GM19455 (cell line): Measurements from ENCODE around the gene PRPF40B.

Experiments
- ATAC-seq: cut with Tn5 transposase; IDR thresholded peaks from one replicate; pipeline ENCODE4 v1.9.1; 2021; ENCODE audit not compliant: unreplicated experiment

The PRPF40B gene

GRCh38 chr12:49635036-49635435, 11.7 kb downstream of the PRPF40B start:
- no peak for ATAC-seq

DNA sequence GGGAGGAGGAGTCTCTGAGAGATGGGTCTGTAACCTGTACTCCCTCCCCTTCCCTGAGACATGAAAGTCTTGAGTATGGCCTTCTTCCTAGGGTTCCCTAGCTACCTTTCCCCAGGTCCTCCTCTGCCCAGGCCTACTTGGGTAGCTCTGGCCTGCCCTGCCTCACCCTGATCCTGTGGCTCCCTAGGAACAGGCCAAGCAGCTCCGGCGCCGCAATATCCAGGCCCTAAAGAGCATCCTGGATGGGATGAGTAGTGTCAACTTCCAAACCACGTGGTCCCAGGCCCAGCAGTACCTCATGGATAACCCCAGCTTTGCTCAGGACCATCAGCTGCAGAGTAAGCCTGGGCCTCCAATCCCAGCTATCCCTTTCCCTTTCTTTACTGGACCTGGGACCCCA, 12.3 kb downstream of the PRPF40B start:
- no peak for ATAC-seq

- ATAC-seq: no peak
These were observed 13.2 kb downstream of the PRPF40B start for GRCh38 chr12:49636574-49636973.

DNA sequence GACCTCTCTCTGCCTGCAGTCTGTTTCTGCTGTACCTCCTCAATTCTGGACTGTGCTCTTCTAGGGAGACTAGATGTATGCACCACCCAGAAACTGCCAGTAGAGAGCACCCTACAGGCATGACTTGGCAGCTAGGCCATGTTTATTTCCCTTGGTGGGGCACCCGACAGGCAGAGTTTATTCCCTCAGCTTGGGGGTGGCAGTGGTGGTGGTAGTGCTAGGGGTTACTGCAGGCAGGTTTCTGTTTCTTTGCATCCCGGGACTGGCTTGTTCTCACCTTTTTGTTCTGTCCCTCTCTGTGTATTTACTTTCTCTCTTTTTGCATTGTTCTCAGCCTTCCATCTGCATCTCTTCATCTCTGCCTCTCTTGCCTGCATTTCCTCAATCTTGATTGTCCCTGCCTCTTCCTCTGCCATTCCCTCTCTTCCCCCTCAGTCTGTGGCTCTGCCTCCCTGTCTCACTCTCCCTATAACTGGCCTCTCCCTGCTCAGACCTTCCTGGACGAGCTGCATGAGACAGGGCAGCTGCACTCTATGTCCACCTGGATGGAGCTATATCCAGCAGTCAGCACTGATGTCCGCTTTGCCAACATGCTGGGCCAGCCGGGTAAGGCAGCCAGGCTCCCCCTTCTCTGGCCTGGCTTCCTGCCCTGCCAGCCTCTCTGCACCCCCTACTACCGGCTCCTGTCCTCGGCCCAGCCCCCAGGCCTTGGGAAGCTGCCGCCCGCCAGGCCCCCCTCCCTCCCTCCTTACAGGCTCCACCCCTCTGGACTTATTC, 13.8 kb downstream of the PRPF40B start:
- ATAC-seq: no peak

DNA sequence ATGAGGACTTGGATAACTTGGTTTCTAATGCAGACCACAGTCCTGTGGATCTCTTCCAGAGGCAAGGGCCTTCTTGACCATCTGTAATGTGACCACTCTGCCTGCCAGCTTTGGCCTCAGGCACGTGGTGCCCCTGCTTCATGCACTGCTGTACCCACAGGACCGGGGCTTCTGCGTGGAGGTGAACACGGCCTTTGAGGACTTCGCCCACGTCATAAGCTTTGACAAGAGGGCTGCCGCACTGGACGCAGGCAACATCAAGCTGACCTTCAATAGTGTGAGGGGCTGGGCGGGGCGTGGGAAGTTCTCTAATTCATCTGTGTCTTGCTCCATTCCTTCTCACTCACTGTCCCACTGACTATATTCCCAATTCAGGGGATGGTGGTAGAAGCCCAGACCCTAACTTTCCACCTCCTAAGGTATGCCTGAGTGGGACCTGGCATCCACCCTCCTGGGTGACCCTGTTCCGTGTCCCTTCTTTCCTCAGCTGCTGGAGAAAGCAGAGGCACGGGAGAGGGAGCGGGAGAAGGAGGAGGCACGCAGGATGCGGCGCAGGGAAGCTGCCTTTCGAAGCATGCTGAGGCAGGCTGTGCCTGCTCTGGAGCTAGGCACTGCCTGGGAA, 18.5 kb downstream of the PRPF40B start:
- ATAC-seq: no peak

DNA sequence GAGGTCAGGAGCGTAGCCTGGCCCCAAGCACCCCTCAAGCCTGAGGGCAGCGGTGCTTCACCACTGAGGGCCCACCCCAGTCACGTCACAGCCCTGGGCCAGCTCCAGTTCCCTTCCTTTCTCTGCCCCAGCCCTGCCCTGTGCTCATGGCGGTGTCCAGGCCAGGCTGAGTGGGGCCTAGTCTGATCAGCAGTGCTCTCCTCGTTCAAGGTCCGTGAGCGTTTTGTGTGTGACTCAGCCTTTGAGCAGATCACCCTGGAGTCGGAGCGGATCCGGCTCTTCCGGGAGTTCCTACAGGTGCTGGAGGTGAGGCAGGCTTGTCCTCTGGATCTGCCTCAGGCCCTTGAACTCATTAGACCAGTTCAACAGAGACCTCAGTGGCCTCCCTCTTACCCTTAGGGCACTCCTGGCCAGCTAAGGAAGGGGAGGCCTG, 19.0 kb downstream of the PRPF40B start:
- ATAC-seq: no peak

DNA sequence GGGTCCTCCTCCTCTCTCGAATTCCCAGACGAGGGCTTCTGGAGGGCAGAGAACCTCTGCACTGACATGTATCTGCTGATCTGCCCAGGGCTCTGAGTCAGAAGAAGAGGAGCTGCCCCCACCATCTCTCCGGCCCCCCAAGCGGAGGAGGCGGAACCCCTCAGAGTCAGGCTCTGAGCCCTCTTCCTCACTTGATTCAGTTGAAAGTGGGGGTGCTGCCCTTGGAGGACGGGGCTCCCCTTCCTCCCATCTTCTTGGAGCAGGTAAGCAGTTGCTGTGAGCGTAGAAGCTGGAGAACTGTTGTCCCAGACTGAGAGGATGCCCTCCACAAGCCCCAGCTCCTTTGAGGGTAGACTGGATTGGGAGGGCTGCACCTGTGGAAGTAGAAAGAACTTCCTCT, 19.8 kb downstream of the PRPF40B start:
- ATAC-seq: no peak

DNA sequence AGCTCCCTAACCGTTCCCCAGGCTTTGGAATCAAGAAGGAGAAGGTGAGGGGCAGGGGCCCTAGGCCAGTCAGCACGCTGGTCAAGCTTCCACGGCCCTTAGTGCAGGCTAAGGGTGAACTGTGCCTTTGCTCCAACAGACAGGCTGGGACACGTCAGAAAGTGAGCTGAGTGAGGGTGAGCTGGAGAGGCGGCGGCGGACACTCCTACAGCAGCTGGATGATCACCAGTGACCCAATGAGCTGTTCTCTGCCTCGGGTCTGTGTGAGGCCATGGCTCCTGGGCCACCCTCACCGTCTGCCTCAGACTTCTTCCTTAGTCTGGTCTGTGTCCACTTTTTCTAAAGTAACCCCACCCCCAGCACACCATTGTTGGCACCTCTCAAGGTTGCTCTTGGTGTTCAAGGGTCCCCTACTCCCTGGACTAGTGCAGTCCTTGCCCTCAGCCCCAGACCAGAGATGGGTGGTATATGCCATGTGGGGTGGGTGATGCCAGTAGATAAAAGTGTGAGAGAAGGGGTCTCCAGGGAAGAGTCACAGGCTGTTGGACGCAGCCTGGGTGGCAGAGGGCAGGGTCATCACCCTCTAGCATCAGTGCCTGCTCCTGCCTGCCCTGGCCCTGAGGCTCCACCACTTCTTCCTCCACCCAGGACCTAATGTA, 20.7 kb downstream of the PRPF40B start:
- ATAC-seq: no peak

- ATAC-seq: no peak
These were observed 21.2 kb downstream of the PRPF40B start for GRCh38 chr12:49644620-49644994.

GRCh38 chr12:49645146-49646039, 22.0 kb downstream of the PRPF40B start:
- no peak for ATAC-seq

DNA sequence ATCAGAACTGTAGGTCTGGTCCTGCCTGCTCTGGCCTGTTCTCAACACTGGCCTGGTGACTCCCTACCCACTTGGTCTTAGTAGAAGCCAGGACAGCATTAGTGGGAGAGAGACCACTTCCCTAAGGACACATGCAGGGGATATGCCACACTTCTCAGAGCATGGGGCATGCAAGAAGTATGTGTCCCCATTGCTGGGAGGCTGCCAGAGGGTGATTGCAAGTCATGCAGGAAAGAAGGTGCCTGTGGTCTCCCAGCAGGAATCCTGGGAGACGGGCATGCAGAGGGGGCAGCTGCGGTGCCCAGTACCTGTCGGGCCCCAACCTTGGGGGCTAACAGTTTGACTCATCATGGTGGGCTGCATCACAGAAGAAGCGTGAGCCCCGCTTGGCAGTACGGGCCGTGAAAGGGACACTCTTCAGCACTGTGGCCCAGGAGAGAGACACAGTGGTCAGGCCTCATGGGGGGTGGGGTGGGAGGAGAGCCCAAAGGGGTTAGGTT, 23.0 kb downstream of the PRPF40B start:
- no peak for ATAC-seq

DNA sequence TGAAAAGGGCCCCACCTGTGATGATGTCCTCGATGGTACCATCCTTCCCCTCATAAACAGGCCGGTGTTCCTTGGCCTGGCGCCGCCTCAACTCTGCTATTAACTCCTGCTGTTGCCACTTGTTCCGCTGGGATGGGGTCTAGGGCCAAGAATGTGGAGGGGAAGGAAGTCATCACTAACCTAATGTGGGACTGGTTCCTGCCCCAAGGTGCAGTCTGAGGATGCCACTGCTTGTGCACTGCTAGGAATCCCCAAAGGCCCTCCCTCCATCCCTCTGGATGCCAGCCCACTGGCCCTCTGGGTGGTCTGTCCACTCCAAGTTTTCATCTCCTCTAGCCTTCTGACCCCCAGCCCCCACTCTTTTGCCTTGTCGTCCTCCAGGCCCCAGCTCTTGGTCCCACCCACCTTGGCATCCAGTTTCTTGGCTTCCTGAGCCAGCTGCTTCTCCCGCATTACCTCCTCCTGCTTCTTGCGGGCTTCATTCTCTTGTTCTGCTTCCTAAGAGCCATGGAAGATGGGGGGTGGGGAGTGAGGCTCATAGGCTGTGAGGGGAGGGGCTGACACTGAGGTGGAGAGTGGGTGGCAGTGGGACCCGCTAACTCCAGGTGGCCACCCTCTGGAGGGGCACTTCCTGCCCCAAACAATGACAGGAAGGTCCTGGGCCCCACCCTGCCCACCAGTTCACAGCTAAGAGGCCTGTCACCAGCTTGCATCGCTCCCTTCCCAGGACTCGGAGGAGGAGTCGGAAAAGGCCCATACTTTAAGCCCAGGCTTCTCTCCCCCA, 23.7 kb downstream of the PRPF40B start:
- ATAC-seq: no peak

GRCh38 chr12:49647827-49648711, 24.7 kb downstream of the PRPF40B start:
- no peak for ATAC-seq

DNA sequence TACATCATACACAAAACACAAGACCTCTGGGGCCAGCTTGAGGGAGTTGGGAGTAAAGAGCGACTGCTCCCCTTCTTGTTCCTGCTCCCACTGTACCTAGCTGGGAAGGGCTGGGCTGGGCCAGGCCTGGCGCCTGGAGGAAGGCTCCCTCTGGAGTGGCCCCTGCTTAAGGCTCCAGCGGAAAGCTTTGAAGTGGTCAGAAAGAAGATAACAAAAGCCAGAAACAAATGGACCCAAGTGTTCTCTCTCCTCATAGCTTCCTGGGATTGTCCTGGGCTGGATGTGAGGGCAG, 25.3 kb downstream of the PRPF40B start:
- ATAC-seq: no peak

GRCh38 chr12:49649445-49649844, 26.1 kb downstream of the PRPF40B start:
- no peak for ATAC-seq

- no peak for ATAC-seq
These were observed 26.5 kb downstream of the PRPF40B start for GRCh38 chr12:49649892-49650291.

GRCh38 chr12:49651855-49652254, 28.5 kb downstream of the PRPF40B start:
- ATAC-seq: no peak

- ATAC-seq: no peak
These were observed 29.7 kb downstream of the PRPF40B start for GRCh38 chr12:49652921-49653520.

DNA sequence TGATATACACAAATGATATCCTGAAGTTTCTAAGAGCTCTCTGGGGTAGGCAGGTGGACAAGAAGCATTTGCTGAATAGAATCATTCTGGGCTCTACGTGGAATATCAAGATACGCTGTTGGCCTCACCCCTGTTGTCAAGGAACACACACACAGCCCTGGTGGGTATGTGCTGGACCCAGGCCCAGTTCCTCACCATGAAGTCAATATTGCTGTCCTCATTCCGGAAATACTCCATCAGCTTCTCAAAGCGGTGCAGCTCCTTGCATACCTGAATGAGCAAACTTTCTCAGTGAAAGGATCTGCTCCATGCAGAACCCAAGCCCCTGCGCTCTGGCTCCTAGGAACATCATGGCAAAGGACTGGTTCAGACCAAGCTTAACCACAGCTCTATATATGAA, 31.4 kb downstream of the PRPF40B start:
- ATAC-seq: no peak
